ENCODE measurements around the gene STX4.

Gene STX4

GRCh38 chr16:31032736-31033708 lies at the start of gene STX4:
Gene STX4 (plus strand): TSS chr16:31033558. CDS start chr16:31033806, 248 bp downstream.
- DNase-seq (ENCODE audit: low read depth), result peak; percentile 97

- no peak for DNase-seq (ENCODE audit: low read depth)
Observed at GRCh38 chr16:30983898-30984610, 49.3 kb upstream of the STX4 start.

- DNase-seq (ENCODE audit: low read depth), result peak; percentile 84
Observed at GRCh38 chr16:30984669-30985400, 48.5 kb upstream of the STX4 start, which contains the start of gene HSD3B7. Gene HSD3B7 (plus strand): TSS chr16:30985207. CDS start chr16:30985659, 452 bp downstream.

- DNase-seq (ENCODE audit: low read depth), result no peak
Observed at GRCh38 chr16:30985401-30986128, 47.8 kb upstream of the STX4 start.

- no peak for DNase-seq (ENCODE audit: low read depth)
Observed at GRCh38 chr16:30986129-30986991, 47.0 kb upstream of the STX4 start.

- no peak for DNase-seq (ENCODE audit: low read depth)
Observed at GRCh38 chr16:30987581-30988190, 45.7 kb upstream of the STX4 start.

GRCh38 chr16:30989469-30990047 lies 43.8 kb upstream of the STX4 start:
- DNase-seq (ENCODE audit: low read depth), result no peak

GRCh38 chr16:30990105-30990504 lies 43.3 kb upstream of the STX4 start:
- DNase-seq (ENCODE audit: low read depth), result no peak

GRCh38 chr16:30991052-30991451 lies 42.3 kb upstream of the STX4 start:
- no peak for DNase-seq (ENCODE audit: low read depth)

GRCh38 chr16:30992276-30992780 lies 41.0 kb upstream of the STX4 start:
- DNase-seq (ENCODE audit: low read depth), result no peak

- no peak for DNase-seq (ENCODE audit: low read depth)
Observed at GRCh38 chr16:30992931-30993816, 40.2 kb upstream of the STX4 start.

GRCh38 chr16:30995927-30996323 lies 37.4 kb upstream of the STX4 start:
- DNase-seq (ENCODE audit: low read depth), result no peak

GRCh38 chr16:30996324-30996984 lies 36.9 kb upstream of the STX4 start:
- no peak for DNase-seq (ENCODE audit: low read depth)

- DNase-seq (ENCODE audit: low read depth), result peak; percentile 82
Observed at GRCh38 chr16:30996985-30997724, 36.2 kb upstream of the STX4 start.

- no peak for DNase-seq (ENCODE audit: low read depth)
Observed at GRCh38 chr16:30997725-30998711, 35.3 kb upstream of the STX4 start.
